MM.1S (cell line): ENCODE results near the gene SLC6A7.

ENCODE experiments used
- DNase-seq: peaks from one replicate; pipeline ENCODE4 v3.0.0-alpha.2; 2015
- H2AFZ ChIP-seq: fragments of 300-600 bp; sonication (generic); 2 replicates; pipeline ENCODE4 v1.6.0; 2016; ENCODE audit warnings: antibody characterized with exemption, low read length
- H3F3A ChIP-seq: fragments of 300-600 bp; sonication (generic); 2 replicates; pipeline ENCODE4 v1.6.1; 2016; ENCODE audit warnings: mild to moderate bottlenecking, antibody characterized with exemption, low read length, moderate library complexity, mixed read lengths; ENCODE audit not compliant: insufficient read depth
- H3K27ac ChIP-seq: fragments of 300-600 bp; sonication (generic); 2 replicates; pipeline ENCODE4 v1.5.1; 2016; ENCODE audit warnings: mild to moderate bottlenecking, low read length
- H3K27me3 ChIP-seq: fragments of 300-600 bp; sonication (generic); replicated peaks from 2 replicates; pipeline ENCODE4 v1.6.0; 2016; ENCODE audit warnings: low read length; ENCODE audit not compliant: insufficient read depth
- H3K36me3 ChIP-seq: fragments of 300-600 bp; sonication (generic); replicated peaks from 2 replicates; pipeline ENCODE4 v1.6.1; 2016; ENCODE audit warnings: mild to moderate bottlenecking, low read length, mixed read lengths; ENCODE audit not compliant: insufficient read depth
- H3K4me1 ChIP-seq: fragments of 300-600 bp; sonication (generic); 2 replicates; pipeline ENCODE4 v1.6.1; 2016; ENCODE audit warnings: low read length, mixed read lengths
- H3K4me2 ChIP-seq: fragments of 300-600 bp; sonication (generic); 2 replicates; pipeline ENCODE4 v1.6.0; 2016; ENCODE audit warnings: low read depth, low read length
- H3K4me3 ChIP-seq: fragments of 300-600 bp; sonication (generic); 2 replicates; pipeline ENCODE4 v1.5.1; 2016; ENCODE audit warnings: low read length, mixed read lengths
- H3K79me2 ChIP-seq: fragments of 300-600 bp; sonication (generic); 2 replicates; pipeline ENCODE4 v1.6.1; 2016; ENCODE audit warnings: mixed run types, low read length, mixed read lengths
- H3K9ac ChIP-seq: fragments of 300-600 bp; sonication (generic); 2 replicates; pipeline ENCODE4 v1.6.1; 2016; ENCODE audit warnings: low read length, mixed read lengths
- H3K9me2 ChIP-seq: fragments of 300-600 bp; sonication (generic); replicated peaks from 2 replicates; pipeline ENCODE4 v1.6.1; 2016; ENCODE audit warnings: mild to moderate bottlenecking, low read length, mixed read lengths; ENCODE audit not compliant: insufficient read depth
- H3K9me3 ChIP-seq: fragments of 300-600 bp; sonication (generic); replicated peaks from 2 replicates; pipeline ENCODE4 v1.6.1; 2016; ENCODE audit warnings: mild to moderate bottlenecking, low read length, mixed read lengths; ENCODE audit not compliant: insufficient read depth
- H4K20me1 ChIP-seq: fragments of 300-600 bp; sonication (generic); 2 replicates; pipeline ENCODE4 v1.6.1; 2016; ENCODE audit warnings: mild to moderate bottlenecking, low read length, moderate library complexity, mixed read lengths; ENCODE audit not compliant: insufficient read depth
- EZH2 ChIP-seq: fragments of 300-600 bp; sonication (generic); optimal IDR thresholded peaks from 2 replicates; pipeline ENCODE3; 2017; ENCODE audit warnings: low read depth, mild to moderate bottlenecking, antibody characterized with exemption, low read length, mixed read lengths
- EZH2phosphoT487 ChIP-seq: fragments of 300-600 bp; sonication (generic); IDR thresholded peaks from 2 replicates; pipeline ENCODE4 v1.6.1; 2018; ENCODE audit warnings: antibody characterized with exemption, low read length
- TF ChIP-seq, protein P1 (sequence below): fragments of 300-600 bp; sonication (generic); IDR thresholded peaks from 2 replicates; pipeline ENCODE4 v1.5.1; 2016; ENCODE audit warnings: antibody characterized with exemption, low read length, mixed read lengths

SLC6A7 gene

DNA sequence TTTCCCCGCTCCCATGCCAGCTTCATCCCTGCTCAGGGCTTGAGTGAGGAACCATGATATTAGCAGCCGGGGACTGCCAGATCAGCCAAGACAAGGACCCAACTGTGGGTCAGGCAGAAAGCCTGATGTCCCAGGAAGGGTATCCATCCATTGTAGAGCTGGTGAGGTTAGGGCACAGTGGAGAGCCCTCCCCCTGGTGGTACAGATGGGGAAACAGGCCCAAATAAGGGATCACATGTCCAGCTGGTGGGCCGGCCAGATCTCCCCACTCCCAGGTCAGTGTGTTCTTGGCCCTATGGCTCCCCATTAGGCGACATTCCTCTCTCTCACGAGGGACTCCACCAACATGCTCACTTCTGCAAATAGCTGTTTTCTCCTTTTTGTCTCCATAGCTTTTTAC lies 14.3 kb upstream of the SLC6A7 start:
- Histone ChIP-seq H3K4me3 (no peak overlapping the region), H3K4me1 (no peaks in the 10 kb centered on the region), H3F3A (no peaks in the 10 kb centered on the region), H2AFZ (no peak overlapping the region), H3K9me3 (no peaks in the 10 kb centered on the region), H4K20me1 (no peaks in the 10 kb centered on the region), H3K9me2 (no peaks in the 10 kb centered on the region), H3K9ac (no peak overlapping the region), H3K27ac (no peak overlapping the region), H3K4me2 (no peak overlapping the region), H3K27me3 (peaks cover 9% of the 10 kb centered on the region), H3K79me2 (no peaks in the 10 kb centered on the region), H3K36me3 (no peaks in the 10 kb centered on the region)
- TF ChIP-seq, protein P1, sequence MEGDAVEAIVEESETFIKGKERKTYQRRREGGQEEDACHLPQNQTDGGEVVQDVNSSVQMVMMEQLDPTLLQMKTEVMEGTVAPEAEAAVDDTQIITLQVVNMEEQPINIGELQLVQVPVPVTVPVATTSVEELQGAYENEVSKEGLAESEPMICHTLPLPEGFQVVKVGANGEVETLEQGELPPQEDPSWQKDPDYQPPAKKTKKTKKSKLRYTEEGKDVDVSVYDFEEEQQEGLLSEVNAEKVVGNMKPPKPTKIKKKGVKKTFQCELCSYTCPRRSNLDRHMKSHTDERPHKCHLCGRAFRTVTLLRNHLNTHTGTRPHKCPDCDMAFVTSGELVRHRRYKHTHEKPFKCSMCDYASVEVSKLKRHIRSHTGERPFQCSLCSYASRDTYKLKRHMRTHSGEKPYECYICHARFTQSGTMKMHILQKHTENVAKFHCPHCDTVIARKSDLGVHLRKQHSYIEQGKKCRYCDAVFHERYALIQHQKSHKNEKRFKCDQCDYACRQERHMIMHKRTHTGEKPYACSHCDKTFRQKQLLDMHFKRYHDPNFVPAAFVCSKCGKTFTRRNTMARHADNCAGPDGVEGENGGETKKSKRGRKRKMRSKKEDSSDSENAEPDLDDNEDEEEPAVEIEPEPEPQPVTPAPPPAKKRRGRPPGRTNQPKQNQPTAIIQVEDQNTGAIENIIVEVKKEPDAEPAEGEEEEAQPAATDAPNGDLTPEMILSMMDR, result peak; percentile 42
- TF ChIP-seq EZH2 (no peak), EZH2phosphoT487 (no peak)
- peak; percentile 13 for DNase-seq

DNA sequence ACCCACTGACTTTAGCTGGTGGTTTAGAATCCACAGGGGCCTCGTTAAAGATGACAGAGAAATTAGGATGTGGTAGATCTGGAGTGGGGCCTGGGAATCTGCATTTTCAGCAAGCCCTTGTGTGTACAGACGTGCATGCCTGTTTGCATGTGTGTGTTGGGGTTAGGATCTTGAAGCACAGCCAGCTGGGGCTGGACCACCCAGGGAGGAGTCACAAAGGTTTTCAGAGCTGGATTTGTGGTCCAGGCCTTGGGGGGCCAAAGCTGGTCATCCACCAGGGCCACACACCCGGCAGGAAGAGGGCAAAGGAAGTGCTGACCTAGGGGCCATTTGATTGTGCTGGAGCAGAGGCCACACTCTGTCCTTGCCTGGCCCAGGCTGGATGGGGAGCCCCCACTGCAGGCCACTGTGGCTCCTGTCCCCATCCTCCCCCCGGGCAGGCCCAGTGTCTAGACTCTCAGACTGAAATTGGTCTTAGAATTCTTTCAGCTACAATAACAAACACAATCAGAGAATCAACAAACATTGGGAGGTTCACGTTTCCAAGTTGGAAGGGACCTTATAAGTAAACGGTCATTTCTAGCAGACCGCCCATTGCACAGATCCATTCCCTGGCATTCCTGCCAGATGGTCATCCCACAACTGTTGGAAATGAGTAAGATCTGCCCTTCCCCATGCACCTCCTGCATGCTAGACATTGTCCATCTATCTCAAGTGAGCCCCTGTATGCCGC lies 13.0 kb upstream of the SLC6A7 start:
- TF ChIP-seq, protein P1, result no peak
- TF ChIP-seq EZH2 (no peak), EZH2phosphoT487 (no peak)
- H3K36me3 ChIP-seq, result no peaks in the 10 kb centered on the region
- H3K4me3 ChIP-seq, result no peak overlapping the region
- H4K20me1 ChIP-seq, result no peaks in the 10 kb centered on the region
- no peaks in the 10 kb centered on the region for H3K9me3 ChIP-seq
- H3K9me2 ChIP-seq, result no peaks in the 10 kb centered on the region
- H3K4me1 ChIP-seq, result no peaks in the 10 kb centered on the region
- H2AFZ ChIP-seq, result no peak overlapping the region
- H3K27ac ChIP-seq, result no peak overlapping the region
- H3K27me3 ChIP-seq, result peaks cover 5% of the 10 kb centered on the region; the same call in 1 of the 2 replicates
- H3K79me2 ChIP-seq, result no peaks in the 10 kb centered on the region
- H3F3A ChIP-seq, result no peaks in the 10 kb centered on the region
- no peak overlapping the region for H3K9ac ChIP-seq
- DNase-seq, result no peak
- no peak overlapping the region for H3K4me2 ChIP-seq

DNA sequence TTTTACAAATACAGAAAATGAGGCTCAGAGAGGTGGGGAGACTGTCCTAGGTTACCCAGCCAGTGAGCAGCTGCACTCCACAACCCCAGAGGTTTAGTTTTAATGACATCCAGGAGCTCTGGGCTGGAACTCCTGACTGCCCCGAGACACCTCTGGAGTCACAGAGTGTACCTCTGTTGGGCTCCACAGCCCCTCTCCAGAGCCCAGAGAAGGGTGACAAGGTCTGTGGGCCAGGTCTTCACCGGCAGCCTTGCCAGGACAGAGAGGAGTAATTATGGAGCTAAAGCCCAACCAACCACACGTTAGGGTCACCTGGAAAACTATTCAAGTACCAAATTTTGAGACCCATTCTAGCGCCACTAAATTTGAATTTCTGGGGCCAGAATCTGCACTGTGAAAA lies 12.1 kb upstream of the SLC6A7 start:
- no peak overlapping the region for H3K4me2 ChIP-seq
- no peak overlapping the region for H3K27ac ChIP-seq
- DNase-seq, result no peak
- H3K4me1 ChIP-seq, result no peaks in the 10 kb centered on the region
- no peak overlapping the region for H3K4me3 ChIP-seq
- H3K9me3 ChIP-seq, result no peaks in the 10 kb centered on the region
- no peaks in the 10 kb centered on the region for H3K9me2 ChIP-seq
- H2AFZ ChIP-seq, result no peak overlapping the region
- TF ChIP-seq EZH2phosphoT487, result no peak
- TF ChIP-seq, protein P1, result no peak
- TF ChIP-seq EZH2, result no peak
- H4K20me1 ChIP-seq, result no peaks in the 10 kb centered on the region
- peaks cover 5% of the 10 kb centered on the region; the same call in 1 of the 2 replicates for H3K27me3 ChIP-seq
- H3K9ac ChIP-seq, result no peak overlapping the region
- H3F3A ChIP-seq, result no peaks in the 10 kb centered on the region
- H3K79me2 ChIP-seq, result no peaks in the 10 kb centered on the region
- no peaks in the 10 kb centered on the region for H3K36me3 ChIP-seq
